Measurements from ENCODE around the gene UEVLD.

- TF ChIP-seq CTCF (IDR thresholded peaks at IDR 0.05): no peak
- no peak for TF ChIP-seq POLR2A (IDR thresholded peaks at IDR 0.05)
Measured at GRCh38 chr11:18523084-18523483, 65.5 kb downstream of the UEVLD start.

Measured in esophagus squamous epithelium (tissue), 4 donors.